HEK293T (cell line): ENCODE data around the gene CFD.

Experiments
- CTCF ChIA-PET: fragments of 350-600 bp; formaldehyde crosslinking; extraction: SDS; loops from one replicate; lab custom pipeline; 2021; ENCODE audit warnings: antibody characterized with exemption, inconsistent platforms; lab: Yijun Ruan, JAX
- POLR2A ChIA-PET: fragments of 350-600 bp; formaldehyde crosslinking; extraction: SDS; loops from one replicate; lab custom pipeline; 2020; ENCODE audit warnings: antibody characterized with exemption, inconsistent platforms; lab: Yijun Ruan, JAX
- DNase-seq: peaks from one replicate; pipeline ENCODE4 v3.0.0; 2012; ENCODE audit warnings: mixed read lengths; ENCODE audit errors: extremely low spot score
- ARNT ChIP-seq: fragments of 450-650 bp; IDR thresholded peaks from 2 replicates; pipeline ENCODE4 v1.6.1; 2017; ENCODE audit warnings: mild to moderate bottlenecking
- BHLHE40 ChIP-seq: fragments of 450-650 bp; IDR thresholded peaks from 2 replicates; pipeline ENCODE4 v1.6.1; 2016; ENCODE audit warnings: mild to moderate bottlenecking, moderate library complexity, borderline replicate concordance
- CTBP1 ChIP-seq: fragments of 450-650 bp; IDR thresholded peaks from 2 replicates; pipeline ENCODE4 v1.6.1; 2016; ENCODE audit warnings: borderline replicate concordance
- ELF4 ChIP-seq: fragments of 450-650 bp; IDR thresholded peaks from 2 replicates; pipeline ENCODE4 v1.6.1; 2017; ENCODE audit warnings: antibody characterized with exemption
- FOXA1 ChIP-seq: fragments of 450-650 bp; IDR thresholded peaks from 2 replicates; pipeline ENCODE4 v1.6.1; 2016; ENCODE audit warnings: mild to moderate bottlenecking
- FOXK2 ChIP-seq: fragments of 450-650 bp; IDR thresholded peaks from 2 replicates; pipeline ENCODE4 v1.6.1; 2016; ENCODE audit warnings: mild to moderate bottlenecking
- FOXM1 ChIP-seq: fragments of 450-650 bp; IDR thresholded peaks from 2 replicates; pipeline ENCODE4 v1.6.1; 2017; ENCODE audit warnings: mild to moderate bottlenecking, borderline replicate concordance
- HDGF ChIP-seq: fragments of 450-650 bp; IDR thresholded peaks from 2 replicates; pipeline ENCODE4 v1.6.1; 2017; ENCODE audit warnings: antibody characterized with exemption, borderline replicate concordance
- L3MBTL2 ChIP-seq: fragments of 450-650 bp; conservative IDR thresholded peaks from 2 replicates; pipeline ENCODE4 v1.6.1; 2016; ENCODE audit warnings: mild to moderate bottlenecking
- LEF1 ChIP-seq: fragments of 450-650 bp; IDR thresholded peaks from 2 replicates; pipeline ENCODE4 v1.6.1; 2017; ENCODE audit warnings: mild to moderate bottlenecking, borderline replicate concordance
- NFRKB ChIP-seq: fragments of 450-650 bp; IDR thresholded peaks from 2 replicates; pipeline ENCODE4 v1.6.1; 2016; ENCODE audit warnings: mild to moderate bottlenecking, moderate library complexity
- PKNOX1 ChIP-seq: fragments of 450-650 bp; IDR thresholded peaks from 2 replicates; pipeline ENCODE4 v1.6.1; 2016
- SP1 ChIP-seq: fragments of 450-650 bp; IDR thresholded peaks from 2 replicates; pipeline ENCODE4 v1.6.1; 2017
- SUZ12 ChIP-seq: fragments of 450-650 bp; IDR thresholded peaks from 2 replicates; pipeline ENCODE4 v1.6.1; 2016; ENCODE audit warnings: mild to moderate bottlenecking
- TARDBP ChIP-seq: fragments of 450-650 bp; IDR thresholded peaks from 2 replicates; pipeline ENCODE4 v1.6.1; 2016
- ZNF384 ChIP-seq: fragments of 450-650 bp; IDR thresholded peaks from 2 replicates; pipeline ENCODE4 v1.6.1; 2016

CFD gene

GRCh38 chr19:821231-821824, 38.1 kb upstream of the CFD start:
- TF ChIP-seq SUZ12 (no peak), HDGF (no peak), SP1 (no peak), FOXM1 (no peak), LEF1 (no peak), NFRKB (no peak)
- DNase-seq, result no peak
- POLR2A ChIA-PET, result interaction anchor here (0.9 kb wide), 1 partner anchor 17 kb away, joined by 3 read pairs; no protein-coding TSS in a partner anchor
- CTCF ChIA-PET, result no interaction called here

GRCh38 chr19:821825-822503, 37.5 kb upstream of the CFD start, which contains the start of gene PLPPR3:
Gene PLPPR3 (minus strand): TSS chr19:821955. CDS start chr19:821559, 396 bp downstream.
- ChIA-PET CTCF (no interaction called here), POLR2A (no interaction called here)

GRCh38 chr19:823565-824121, 35.8 kb upstream of the CFD start:
- ChIA-PET POLR2A (no interaction called here), CTCF (no interaction called here)
- no peak for DNase-seq

More at GRCh38 chr19:821825-822503, 37.5 kb upstream of the CFD start, which contains the start of gene PLPPR3:
- no peak for TF ChIP-seq BHLHE40
- no peak for TF ChIP-seq NFRKB
- TF ChIP-seq ELF4, result no peak
- no peak for TF ChIP-seq SUZ12
- no peak for TF ChIP-seq CTBP1
- no peak for DNase-seq

GRCh38 chr19:824885-825284, 34.6 kb upstream of the CFD start:
- TF ChIP-seq FOXK2 (no peak), ARNT (no peak), TARDBP (no peak), SUZ12 (no peak), ZNF384 (no peak), CTBP1 (no peak), NFRKB (no peak), PKNOX1 (no peak), ELF4 (no peak), FOXA1 (no peak), LEF1 (no peak)
- no peak for DNase-seq
- ChIA-PET CTCF (no interaction called here), POLR2A (no interaction called here)

More at GRCh38 chr19:823565-824121, 35.8 kb upstream of the CFD start:
- TF ChIP-seq LEF1 (no peak), BHLHE40 (no peak)

- CTCF ChIA-PET, result no interaction called here
- TF ChIP-seq FOXM1 (no peak), CTBP1 (no peak), SUZ12 (no peak), FOXK2 (no peak), SP1 (no peak), FOXA1 (no peak), HDGF (no peak), ELF4 (no peak), BHLHE40 (no peak), ARNT (no peak), LEF1 (no peak), ZNF384 (no peak), PKNOX1 (no peak), L3MBTL2 (no peak), NFRKB (no peak), TARDBP (no peak)
- DNase-seq, result no peak
- POLR2A ChIA-PET, result no interaction called here
Measured at GRCh38 chr19:825897-826644, 33.4 kb upstream of the CFD start.

- ChIA-PET POLR2A (interaction anchor here (1.3 kb wide), 1 partner anchor 31 kb away, joined by 3 read pairs; no protein-coding TSS in a partner anchor), CTCF (no interaction called here)
- no peak for DNase-seq
- no peak for TF ChIP-seq L3MBTL2
- no peak for TF ChIP-seq BHLHE40
- TF ChIP-seq HDGF, result no peak
- TF ChIP-seq FOXK2, result no peak
- no peak for TF ChIP-seq ELF4
- no peak for TF ChIP-seq SUZ12
- no peak for TF ChIP-seq ZNF384
- TF ChIP-seq NFRKB, result no peak
- TF ChIP-seq ARNT, result no peak
- TF ChIP-seq CTBP1, result no peak
Measured at GRCh38 chr19:827314-827709, 32.2 kb upstream of the CFD start.
